ENCODE measurements around the gene PDE6D.
"Not testable (repeated sequence)": the region's sequence is repeated elsewhere in the genome, so short reads cannot be mapped to it uniquely, and the experiment has no call there.

Gene PDE6D

DNA sequence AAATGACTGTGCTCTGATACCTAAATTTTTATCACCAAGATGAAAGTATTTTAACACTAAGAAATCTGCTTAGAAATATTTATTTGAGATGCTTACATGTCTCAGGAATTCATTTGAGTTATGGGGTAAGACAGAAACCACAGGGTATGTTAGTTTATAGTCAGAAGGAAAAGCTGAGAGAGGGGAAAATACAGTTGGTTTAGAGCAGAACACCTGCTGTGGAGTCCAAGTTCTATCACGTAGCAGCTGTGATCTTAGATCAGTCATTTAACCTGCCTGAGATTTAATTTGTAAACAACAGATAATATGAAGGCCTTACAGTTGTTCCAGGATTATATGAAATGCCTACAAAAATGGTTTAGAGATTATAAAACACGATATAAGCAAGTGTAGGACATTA is 29.0 kb downstream of the PDE6D start:
- no peak overlapping the region for H3K4me3 ChIP-seq (ENCODE audit: low read length)
- no peak overlapping the region for H2AFZ ChIP-seq (ENCODE audit: low read depth, low read length)
- no peaks in the 10 kb centered on the region for H3K27me3 ChIP-seq (ENCODE audit: low read depth, low read length)
- no peak overlapping the region for H3K9ac ChIP-seq (ENCODE audit: low read length)
- no peaks in the 10 kb centered on the region for H3K9me3 ChIP-seq (ENCODE audit: insufficient read depth, low read length)
- H3K4me2 ChIP-seq (ENCODE audit: low read length), result no peak overlapping the region
- H3K36me3 ChIP-seq (replicated peaks; ENCODE audit: low read depth, low read length), result no peaks in the 10 kb centered on the region
- TF ChIP-seq, protein P1, sequence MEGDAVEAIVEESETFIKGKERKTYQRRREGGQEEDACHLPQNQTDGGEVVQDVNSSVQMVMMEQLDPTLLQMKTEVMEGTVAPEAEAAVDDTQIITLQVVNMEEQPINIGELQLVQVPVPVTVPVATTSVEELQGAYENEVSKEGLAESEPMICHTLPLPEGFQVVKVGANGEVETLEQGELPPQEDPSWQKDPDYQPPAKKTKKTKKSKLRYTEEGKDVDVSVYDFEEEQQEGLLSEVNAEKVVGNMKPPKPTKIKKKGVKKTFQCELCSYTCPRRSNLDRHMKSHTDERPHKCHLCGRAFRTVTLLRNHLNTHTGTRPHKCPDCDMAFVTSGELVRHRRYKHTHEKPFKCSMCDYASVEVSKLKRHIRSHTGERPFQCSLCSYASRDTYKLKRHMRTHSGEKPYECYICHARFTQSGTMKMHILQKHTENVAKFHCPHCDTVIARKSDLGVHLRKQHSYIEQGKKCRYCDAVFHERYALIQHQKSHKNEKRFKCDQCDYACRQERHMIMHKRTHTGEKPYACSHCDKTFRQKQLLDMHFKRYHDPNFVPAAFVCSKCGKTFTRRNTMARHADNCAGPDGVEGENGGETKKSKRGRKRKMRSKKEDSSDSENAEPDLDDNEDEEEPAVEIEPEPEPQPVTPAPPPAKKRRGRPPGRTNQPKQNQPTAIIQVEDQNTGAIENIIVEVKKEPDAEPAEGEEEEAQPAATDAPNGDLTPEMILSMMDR (IDR thresholded peaks at IDR 0.05; ENCODE audit: low read depth, low read length), result no peak
- TF ChIP-seq EZH2phosphoT487 (IDR thresholded peaks at IDR 0.05; ENCODE audit: low read depth), result no peak
- H4K20me1 ChIP-seq (ENCODE audit: insufficient read depth, low read length), result no peaks in the 10 kb centered on the region
- H3K27ac ChIP-seq (ENCODE audit: low read length), result no peak overlapping the region
- no peaks in the 10 kb centered on the region for H3K4me1 ChIP-seq (ENCODE audit: low read length)
- H3K79me2 ChIP-seq (ENCODE audit: low read length), result no peaks in the 10 kb centered on the region

DNA sequence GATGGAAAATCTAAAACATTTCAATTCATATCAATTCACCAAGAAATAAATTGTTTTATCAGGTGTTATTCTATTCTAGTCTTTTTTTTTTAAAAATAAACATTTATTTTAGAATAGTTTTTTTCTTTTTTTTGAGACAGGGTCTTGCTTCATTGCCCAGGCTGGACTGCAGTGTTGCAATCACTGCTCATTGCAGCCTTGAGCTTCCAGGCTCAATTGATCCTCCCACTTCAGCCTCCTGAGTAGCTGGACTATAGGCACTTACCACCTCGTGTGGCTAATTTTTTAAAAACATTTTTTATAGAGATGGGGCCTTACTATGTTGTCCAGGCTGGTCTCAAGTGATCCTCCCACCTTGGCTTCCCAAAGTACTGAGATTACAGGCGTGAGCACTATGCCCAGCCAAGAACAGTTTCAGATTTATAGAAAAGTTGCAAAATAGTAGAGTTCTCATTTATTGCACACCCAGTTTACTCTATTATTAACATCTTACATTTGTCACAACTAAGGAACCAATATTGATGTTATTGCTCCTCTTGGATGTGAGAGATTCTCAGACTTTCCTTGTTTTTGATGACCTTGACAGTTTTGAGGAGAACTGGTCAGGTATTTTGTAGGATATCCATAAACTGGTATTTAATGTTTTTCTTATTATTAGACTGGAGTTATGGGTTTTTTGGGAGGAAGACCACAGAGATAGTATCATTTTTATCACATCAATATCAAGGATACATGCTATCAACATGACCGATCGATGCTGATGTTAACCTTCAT is 29.9 kb downstream of the PDE6D start:
- no peak overlapping the region for H2AFZ ChIP-seq (ENCODE audit: low read depth, low read length)
- H3K4me3 ChIP-seq (ENCODE audit: low read length), result no peak overlapping the region
- TF ChIP-seq, protein P1 (IDR thresholded peaks at IDR 0.05; ENCODE audit: low read depth, low read length), result no peak
- no peak for TF ChIP-seq EZH2phosphoT487 (IDR thresholded peaks at IDR 0.05; ENCODE audit: low read depth)
- no peaks in the 10 kb centered on the region for H4K20me1 ChIP-seq (ENCODE audit: insufficient read depth, low read length)
- no peak overlapping the region for H3K9ac ChIP-seq (ENCODE audit: low read length)
- H3K36me3 ChIP-seq (replicated peaks; ENCODE audit: low read depth, low read length), result no peaks in the 10 kb centered on the region
- H3K4me2 ChIP-seq (ENCODE audit: low read length), result no peak overlapping the region
- no peak overlapping the region for H3K27ac ChIP-seq (ENCODE audit: low read length)
- no peaks in the 10 kb centered on the region for H3K79me2 ChIP-seq (ENCODE audit: low read length)
- H3K4me1 ChIP-seq (ENCODE audit: low read length), result no peaks in the 10 kb centered on the region
- H3K9me3 ChIP-seq (ENCODE audit: insufficient read depth, low read length), result no peaks in the 10 kb centered on the region
- H3K27me3 ChIP-seq (ENCODE audit: low read depth, low read length), result no peaks in the 10 kb centered on the region

DNA sequence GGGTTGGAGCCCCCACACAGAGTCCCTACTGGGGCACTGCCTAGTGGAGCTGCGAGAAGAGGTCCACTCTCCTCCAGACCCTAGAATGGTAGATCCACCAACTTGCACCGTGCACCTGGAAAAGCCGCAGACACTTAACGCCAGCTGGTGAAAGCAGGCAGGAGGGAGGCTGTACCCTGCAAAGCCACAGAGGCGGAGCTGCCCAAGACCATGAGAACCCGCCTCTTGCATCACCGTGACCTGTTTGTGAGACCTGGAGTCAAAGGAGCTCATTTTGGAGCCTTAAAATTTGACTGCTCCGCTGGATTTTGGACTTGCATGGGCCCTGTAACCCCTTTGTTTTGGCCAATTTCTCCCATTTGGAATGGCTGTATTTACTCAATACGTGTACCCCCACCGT is 32.1 kb downstream of the PDE6D start:
- not testable (repeated sequence) for H2AFZ ChIP-seq (ENCODE audit: low read depth, low read length); H3K9me3 ChIP-seq (ENCODE audit: insufficient read depth, low read length); H3K79me2 ChIP-seq (ENCODE audit: low read length); H3K36me3 ChIP-seq (replicated peaks; ENCODE audit: low read depth, low read length); H4K20me1 ChIP-seq (ENCODE audit: insufficient read depth, low read length); H3K27me3 ChIP-seq (ENCODE audit: low read depth, low read length); H3K4me1 ChIP-seq (ENCODE audit: low read length); H3K27ac ChIP-seq (ENCODE audit: low read length); H3K9ac ChIP-seq (ENCODE audit: low read length); H3K4me3 ChIP-seq (ENCODE audit: low read length); H3K4me2 ChIP-seq (ENCODE audit: low read length)

DNA sequence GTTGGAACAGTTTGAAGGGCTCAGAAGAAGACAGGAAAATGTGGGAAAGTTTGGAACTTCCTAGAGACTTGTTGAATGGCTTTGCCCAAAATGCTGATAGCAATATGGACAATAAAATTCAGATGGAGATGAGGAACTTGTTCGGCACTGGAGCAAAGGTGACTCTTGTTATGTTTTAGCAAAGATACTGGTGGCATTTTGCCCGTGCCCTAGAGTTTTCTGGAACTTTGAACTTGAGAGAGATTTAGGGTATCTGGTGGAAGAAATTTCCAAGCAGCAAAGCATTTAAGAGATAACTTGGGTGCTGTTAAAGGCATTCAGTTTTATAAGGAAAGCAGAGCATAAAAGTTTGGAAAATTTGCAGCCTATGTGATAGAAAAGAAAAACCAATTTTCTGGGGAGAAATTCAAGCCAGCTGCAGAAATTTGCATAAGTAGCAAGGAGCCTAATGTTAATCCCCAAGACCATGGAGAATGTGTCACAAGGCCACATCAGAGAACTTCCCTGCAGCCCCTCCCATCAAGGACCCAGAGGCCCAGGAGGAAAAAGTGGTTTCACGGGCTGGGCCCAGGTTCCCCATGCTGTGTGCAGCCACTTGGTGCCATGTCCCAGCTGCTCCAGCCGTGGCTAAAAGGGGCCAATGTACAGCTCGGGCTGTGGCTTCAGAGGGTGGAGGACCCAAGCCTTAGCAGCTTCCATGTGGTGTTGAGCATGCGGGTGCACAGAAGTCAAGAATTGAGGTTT is 32.8 kb downstream of the PDE6D start:
- H3K27ac ChIP-seq (ENCODE audit: low read length), result not testable (repeated sequence)

More for the DNA sequence above, 32.8 kb downstream of the PDE6D start:
- not testable (repeated sequence) for H2AFZ ChIP-seq (ENCODE audit: low read depth, low read length); H3K4me2 ChIP-seq (ENCODE audit: low read length); H3K4me1 ChIP-seq (ENCODE audit: low read length); H3K9ac ChIP-seq (ENCODE audit: low read length); H3K79me2 ChIP-seq (ENCODE audit: low read length); H4K20me1 ChIP-seq (ENCODE audit: insufficient read depth, low read length); H3K36me3 ChIP-seq (replicated peaks; ENCODE audit: low read depth, low read length); H3K4me3 ChIP-seq (ENCODE audit: low read length); H3K27me3 ChIP-seq (ENCODE audit: low read depth, low read length); H3K9me3 ChIP-seq (ENCODE audit: insufficient read depth, low read length)

Data from OCI-LY3 (cell line).